ENCODE data around the gene CORO7. TPM values are rescaled to one million over a fixed set of nuclear protein-coding genes. Genes with fewer than 3 reads are reported as not detected.

CORO7 gene
- total and polyA plus RNA-seq, 5 donors = 9.0 to 18.1 (median 15.8) TPM

DNA sequence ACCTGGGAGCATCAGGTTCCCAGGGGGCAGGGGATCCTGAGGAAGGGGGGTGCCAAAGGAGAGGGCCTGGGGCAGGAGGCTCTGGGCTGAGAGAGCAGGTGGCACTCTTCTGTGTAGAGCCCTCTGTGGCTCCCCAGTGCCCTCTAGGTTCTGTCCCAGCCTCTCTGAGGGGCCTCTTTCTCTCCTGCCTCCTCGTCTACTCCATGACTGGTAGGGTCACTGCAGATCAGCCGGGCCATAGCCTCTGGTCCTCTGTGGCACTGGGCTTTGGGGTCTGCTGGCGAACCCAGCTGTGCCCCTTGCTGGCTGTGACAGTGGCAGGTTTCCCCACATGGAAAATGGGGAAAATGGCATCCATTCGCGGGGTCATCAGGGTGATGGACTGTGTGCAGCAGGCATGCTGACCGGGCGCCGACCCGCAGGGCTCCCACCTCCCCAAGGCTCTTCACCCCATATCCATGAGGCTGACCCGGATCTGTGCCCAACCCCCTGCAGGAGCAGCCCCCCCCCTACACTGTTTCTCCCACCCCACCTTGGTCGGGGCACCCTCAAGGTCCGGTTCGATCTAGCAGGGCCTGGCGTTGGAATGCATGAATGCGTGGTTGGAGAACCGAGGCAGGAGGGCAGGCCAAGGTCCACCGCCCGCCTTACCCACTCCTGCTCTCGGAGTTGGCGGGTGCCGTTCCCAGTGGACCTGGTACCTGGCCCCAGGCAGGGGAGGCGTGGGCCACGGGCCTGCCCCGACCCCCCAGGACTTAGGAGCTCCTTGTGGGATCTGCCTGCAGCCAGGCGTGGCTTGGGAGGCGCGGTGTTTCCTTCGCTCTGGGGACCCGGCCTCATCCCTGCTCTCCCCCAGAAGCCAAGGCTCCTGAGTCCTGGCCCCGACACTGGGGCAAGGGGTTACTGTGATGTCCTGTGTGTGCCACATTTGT is 94.0 kb downstream of the CORO7 start:
- Histone ChIP-seq H3K9me3 (ENCODE audit: control insufficient read depth, low read length) (no peaks in the 10 kb centered on the region), H3K27me3 (ENCODE audit: control insufficient read depth, insufficient read depth) (no peaks in the 10 kb centered on the region), H3K27ac (ENCODE audit: low read length) (peak overlapping the region; percentile 13), H3K4me1 (ENCODE audit: control insufficient read depth, insufficient read depth, low read length) (peaks cover 32% of the 10 kb centered on the region), H3K4me3 (ENCODE audit: low read length) (no peak overlapping the region)
- 83% methylated on average over 30 of the region's 30 CpGs for WGBS
- no peak for ATAC-seq
- intact Hi-C loops (cut with DNase I) = loop anchor here in 2 of 4 donors (10.0 kb wide), 2 partner anchors 118 to 128 kb away; no protein-coding TSS in a partner anchor
- DNase-seq = peak in 2 of 3 donors; percentile 48 to 67

DNA sequence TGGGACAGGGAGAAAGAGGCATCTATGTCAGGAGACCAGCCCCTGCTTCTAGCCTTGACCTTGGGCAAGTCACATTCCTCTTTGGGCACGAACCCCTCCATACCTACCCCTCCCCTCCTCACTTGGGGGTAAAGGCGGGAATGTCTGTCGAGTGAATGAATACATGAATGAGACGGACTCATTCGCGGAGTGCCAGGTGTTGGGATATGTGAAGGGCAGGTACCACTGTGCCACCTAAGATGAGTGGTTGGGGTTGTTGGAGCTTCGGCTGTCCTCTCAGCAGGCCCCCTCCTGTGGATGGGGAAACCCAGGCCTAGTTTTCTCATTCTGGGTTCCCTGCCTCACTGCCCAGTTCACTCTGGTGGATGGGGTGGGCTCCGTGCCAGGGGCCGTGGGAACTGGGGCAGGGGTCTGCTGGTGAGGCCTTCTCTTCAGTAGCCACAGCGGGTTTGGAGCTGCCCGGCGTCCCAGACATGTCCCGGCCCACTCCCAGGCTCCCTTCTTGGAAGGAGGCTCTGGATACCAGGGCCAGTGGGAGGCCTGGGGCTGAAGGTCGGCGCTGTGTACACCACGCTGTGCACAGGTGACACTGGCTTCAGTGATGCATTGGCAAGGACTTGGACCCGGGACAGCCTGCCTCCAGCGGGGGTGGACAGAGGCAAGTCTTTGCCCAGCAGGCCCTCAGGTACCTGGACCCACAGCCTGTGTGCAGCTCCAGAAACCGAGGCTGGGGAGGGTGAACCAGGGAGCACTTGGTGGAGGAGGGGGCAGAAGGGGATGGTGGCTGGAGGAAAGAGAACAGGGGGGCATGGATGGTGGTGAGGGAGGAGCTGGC is 94.9 kb downstream of the CORO7 start:
- Histone ChIP-seq H3K4me3 (ENCODE audit: low read length) (no peak overlapping the region), H3K27ac (ENCODE audit: low read length) (no peak overlapping the region), H3K4me1 (ENCODE audit: control insufficient read depth, insufficient read depth, low read length) (peaks cover 31% of the 10 kb centered on the region), H3K27me3 (ENCODE audit: control insufficient read depth, insufficient read depth) (no peaks in the 10 kb centered on the region), H3K9me3 (ENCODE audit: control insufficient read depth, low read length) (no peaks in the 10 kb centered on the region)
- WGBS = 81% methylated on average over 19 of the region's 19 CpGs
- peak in 2 of 3 donors; percentile 59 to 64 for DNase-seq
- intact Hi-C loops (cut with DNase I) = loop anchor here in 2 of 4 donors (10.0 kb wide), 2 partner anchors 117 to 127 kb away; no protein-coding TSS in a partner anchor
- ATAC-seq = no peak

DNA sequence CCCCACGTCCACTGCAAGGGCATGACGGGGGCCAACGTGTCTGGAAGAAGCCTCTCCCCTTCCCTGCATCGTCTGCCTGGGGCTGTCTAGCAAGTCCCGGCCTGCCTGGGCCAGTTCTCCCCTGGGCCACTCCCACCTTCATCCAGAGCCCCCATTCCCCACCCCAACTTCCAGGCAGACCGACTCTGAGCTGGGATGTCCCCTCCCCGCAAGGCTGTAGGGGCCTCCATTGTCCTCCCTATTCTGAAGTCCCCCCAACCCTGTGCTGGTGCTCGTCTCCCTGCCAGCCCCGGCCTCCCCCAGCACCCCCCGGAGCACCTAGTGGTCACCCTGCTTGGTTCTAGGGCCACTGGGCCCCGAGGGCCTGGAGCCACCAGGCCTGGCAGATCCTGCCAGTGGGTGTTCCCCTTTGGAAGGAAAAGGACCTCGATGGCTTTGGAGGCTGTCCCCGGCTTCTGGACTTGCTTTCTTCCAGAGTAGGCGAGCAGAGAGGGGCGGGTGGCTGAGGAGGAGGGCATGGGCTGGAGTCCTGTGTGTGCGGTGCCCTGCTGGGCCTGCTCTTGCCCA is 95.7 kb downstream of the CORO7 start:
- Histone ChIP-seq H3K27ac (ENCODE audit: low read length) (peak overlapping the region; percentile 9), H3K9me3 (ENCODE audit: control insufficient read depth, low read length) (no peaks in the 10 kb centered on the region), H3K4me3 (ENCODE audit: low read length) (no peak overlapping the region), H3K27me3 (ENCODE audit: control insufficient read depth, insufficient read depth) (no peaks in the 10 kb centered on the region), H3K4me1 (ENCODE audit: control insufficient read depth, insufficient read depth, low read length) (peaks cover 28% of the 10 kb centered on the region)
- DNase-seq (peak in 2 of 3 donors; percentile 60 to 68), ATAC-seq (no peak)
- intact Hi-C loops (cut with DNase I) = loop anchor here in 2 of 4 donors (10.0 kb wide), 2 partner anchors 116 to 126 kb away; no protein-coding TSS in a partner anchor
- WGBS = 42% methylated on average over 16 of the region's 16 CpGs

DNA sequence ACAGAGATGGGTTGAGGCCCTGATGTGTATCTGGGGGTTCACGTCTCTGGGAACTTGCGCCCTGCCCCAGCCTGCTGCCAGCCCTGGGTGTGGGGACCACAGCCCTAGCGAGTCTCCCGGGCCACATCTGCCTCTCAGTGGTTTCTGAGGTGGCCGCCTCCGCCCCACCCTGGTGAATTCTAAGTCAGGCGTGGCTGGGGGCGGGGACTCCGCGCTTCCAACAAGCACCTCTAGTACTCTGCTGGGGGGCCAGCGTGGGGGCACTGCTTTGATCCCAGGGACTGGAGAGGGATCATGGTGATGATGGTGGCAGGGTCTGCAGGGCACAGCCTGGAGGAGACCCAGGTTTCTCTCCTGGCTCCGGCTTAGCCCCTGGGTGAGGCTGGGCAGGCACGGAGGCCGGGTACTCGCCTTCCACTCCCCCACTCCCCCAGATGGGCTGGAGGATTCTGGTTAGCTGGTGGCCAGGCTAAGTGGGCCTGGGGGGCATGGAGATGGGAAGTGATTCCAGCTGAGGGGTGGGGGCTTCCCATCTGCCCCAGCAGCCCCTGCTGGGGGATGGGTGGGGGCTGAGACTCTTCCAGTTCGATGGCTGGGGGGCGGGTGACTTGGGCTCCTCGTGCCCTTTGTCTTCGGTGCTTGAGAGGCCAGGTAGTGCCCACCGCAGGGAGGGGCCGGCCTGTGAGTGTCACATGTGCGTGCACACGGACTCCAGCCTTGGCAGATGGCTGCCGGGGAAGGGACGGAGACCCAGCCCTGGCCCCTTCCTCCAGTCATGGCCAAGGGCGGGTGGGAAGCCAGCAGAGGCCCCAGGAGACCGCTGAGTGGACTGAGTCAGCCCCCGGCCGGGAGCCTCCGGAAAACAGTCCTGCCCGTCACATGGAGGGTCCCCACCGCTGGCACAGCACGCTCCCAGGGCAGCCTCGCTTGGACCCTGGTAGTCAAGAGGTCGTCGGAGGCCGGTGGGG is 96.7 kb downstream of the CORO7 start:
- Histone ChIP-seq H3K4me3 (ENCODE audit: low read length) (no peak overlapping the region), H3K27ac (ENCODE audit: low read length) (peak overlapping the region; percentile 9), H3K4me1 (ENCODE audit: control insufficient read depth, insufficient read depth, low read length) (peaks cover 28% of the 10 kb centered on the region), H3K9me3 (ENCODE audit: control insufficient read depth, low read length) (no peaks in the 10 kb centered on the region), H3K27me3 (ENCODE audit: control insufficient read depth, insufficient read depth) (no peaks in the 10 kb centered on the region)
- intact Hi-C loops (cut with DNase I) = loop anchor here in 2 of 4 donors (10.0 kb wide), 2 partner anchors 115 to 125 kb away; no protein-coding TSS in a partner anchor
- DNase-seq (peak; percentile 78 to 91 (median 85)), ATAC-seq (peak in 1 of 2 donors; percentile 3)
- 38% methylated on average over 37 of the region's 37 CpGs for WGBS

DNA sequence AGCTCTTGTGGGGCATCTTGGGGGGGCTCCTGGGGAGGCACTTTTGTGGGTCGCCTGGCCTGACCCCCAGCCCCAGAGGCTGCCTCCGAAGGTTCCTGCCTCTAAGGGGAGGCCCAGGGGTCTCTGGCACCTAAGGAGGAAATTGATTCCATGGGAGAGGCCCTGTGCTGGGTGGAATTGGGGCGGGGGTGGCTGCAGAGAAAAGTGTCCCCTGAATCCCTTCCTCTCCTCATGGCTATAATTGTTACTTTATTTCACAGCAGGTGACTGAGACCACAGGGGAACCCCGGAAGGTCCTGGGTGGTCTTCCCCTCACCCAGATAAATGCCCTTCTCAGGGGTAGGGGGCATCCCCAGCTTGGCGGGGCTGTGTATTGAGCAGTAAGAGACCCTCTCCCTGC is 97.4 kb downstream of the CORO7 start:
- Histone ChIP-seq H3K27me3 (ENCODE audit: control insufficient read depth, insufficient read depth) (no peaks in the 10 kb centered on the region), H3K27ac (ENCODE audit: low read length) (peak overlapping the region; percentile 2), H3K4me1 (ENCODE audit: control insufficient read depth, insufficient read depth, low read length) (peaks cover 25% of the 10 kb centered on the region), H3K9me3 (ENCODE audit: control insufficient read depth, low read length) (no peaks in the 10 kb centered on the region), H3K4me3 (ENCODE audit: low read length) (no peak overlapping the region)
- DNase-seq (peak in 1 of 3 donors; percentile 28), ATAC-seq (no peak)
- 69% methylated on average over 5 of the region's 5 CpGs for WGBS
- intact Hi-C loops (cut with DNase I) = no loop called here

DNA sequence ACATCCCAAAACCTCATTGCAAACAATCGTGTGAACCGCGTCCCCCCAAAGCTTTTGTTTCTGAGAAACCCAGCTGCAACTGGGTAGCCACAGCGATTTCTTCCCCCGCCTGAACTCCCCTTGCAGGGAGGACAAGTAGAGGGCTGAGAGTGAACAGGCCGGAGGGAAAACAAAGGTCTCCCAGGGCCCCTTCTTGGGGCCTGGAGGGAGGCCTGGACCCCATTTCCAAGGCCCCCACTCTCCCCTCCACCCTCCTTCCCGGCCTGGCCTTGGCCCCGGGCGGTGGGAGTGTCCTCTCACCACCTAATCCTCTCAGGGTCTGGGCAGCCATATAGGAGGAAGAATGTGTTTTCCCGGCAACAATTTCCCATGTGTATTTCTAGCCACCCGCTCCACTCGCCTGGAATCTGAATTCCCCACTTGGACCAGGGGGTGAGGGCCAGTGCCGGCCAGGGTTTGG is 97.9 kb downstream of the CORO7 start:
- Histone ChIP-seq H3K4me3 (ENCODE audit: low read length) (no peak overlapping the region), H3K27me3 (ENCODE audit: control insufficient read depth, insufficient read depth) (no peaks in the 10 kb centered on the region), H3K9me3 (ENCODE audit: control insufficient read depth, low read length) (no peaks in the 10 kb centered on the region), H3K27ac (ENCODE audit: low read length) (peak overlapping the region; percentile 2), H3K4me1 (ENCODE audit: control insufficient read depth, insufficient read depth, low read length) (peaks cover 22% of the 10 kb centered on the region)
- ATAC-seq (no peak), DNase-seq (peak in 2 of 3 donors; percentile 80 to 81)
- intact Hi-C loops (cut with DNase I) = no loop called here
- 33% methylated on average over 13 of the region's 13 CpGs for WGBS

DNA sequence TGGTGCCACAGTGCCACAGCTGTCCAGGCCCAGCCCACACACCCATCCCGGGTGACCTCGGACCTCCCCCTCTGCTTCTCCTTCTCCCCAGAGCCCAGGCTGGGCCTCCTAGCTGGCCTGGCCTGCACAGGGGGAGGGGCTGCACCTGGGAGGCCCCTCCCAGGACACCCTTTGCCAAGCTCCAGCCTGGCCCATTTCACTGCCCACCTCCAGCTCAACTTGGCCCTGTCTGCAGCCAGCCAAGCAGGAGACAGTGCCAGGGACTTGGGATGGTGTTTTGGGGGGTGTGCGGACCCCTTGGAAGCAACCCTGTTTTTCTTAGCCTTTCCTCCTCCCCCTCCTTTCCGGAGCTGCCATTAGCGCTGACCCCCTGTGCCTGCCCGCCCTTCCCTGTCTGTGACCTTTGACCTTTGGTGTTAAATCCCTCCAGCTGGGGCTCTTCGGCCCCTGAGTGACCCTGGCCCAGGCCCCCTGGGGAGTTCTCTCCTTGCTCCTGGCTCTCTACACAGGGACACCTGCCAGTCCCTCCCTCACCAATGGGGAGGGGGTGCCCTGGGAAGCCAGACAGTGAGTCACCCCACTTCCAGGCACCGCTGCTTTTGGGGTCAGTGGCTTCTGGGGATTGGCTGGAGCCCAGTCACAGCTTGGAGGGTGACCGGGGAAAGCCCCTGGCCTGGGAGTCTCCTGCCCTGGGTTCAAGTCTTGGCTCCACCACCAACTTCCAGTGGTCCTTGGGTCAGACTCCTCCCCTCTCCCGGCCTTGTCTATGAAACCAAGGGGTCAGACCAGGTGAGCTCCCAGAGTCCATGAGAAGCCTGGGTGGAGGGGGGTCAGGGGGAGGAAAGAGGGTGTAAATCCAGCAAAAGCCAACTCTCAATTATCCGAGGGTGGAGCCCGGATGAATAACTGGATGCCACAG is 98.6 kb downstream of the CORO7 start:
- DNase-seq (peak; percentile 63 to 86 (median 84)), ATAC-seq (peak; percentile 1 to 6)
- intact Hi-C loops (cut with DNase I) = no loop called here
- Histone ChIP-seq H3K4me1 (ENCODE audit: control insufficient read depth, insufficient read depth, low read length) (peaks cover 20% of the 10 kb centered on the region), H3K4me3 (ENCODE audit: low read length) (peak overlapping the region; percentile 89), H3K9me3 (ENCODE audit: control insufficient read depth, low read length) (no peaks in the 10 kb centered on the region), H3K27me3 (ENCODE audit: control insufficient read depth, insufficient read depth) (no peaks in the 10 kb centered on the region), H3K27ac (ENCODE audit: low read length) (peak overlapping the region; percentile 86)
- 25% methylated on average over 12 of the region's 12 CpGs for WGBS

DNA sequence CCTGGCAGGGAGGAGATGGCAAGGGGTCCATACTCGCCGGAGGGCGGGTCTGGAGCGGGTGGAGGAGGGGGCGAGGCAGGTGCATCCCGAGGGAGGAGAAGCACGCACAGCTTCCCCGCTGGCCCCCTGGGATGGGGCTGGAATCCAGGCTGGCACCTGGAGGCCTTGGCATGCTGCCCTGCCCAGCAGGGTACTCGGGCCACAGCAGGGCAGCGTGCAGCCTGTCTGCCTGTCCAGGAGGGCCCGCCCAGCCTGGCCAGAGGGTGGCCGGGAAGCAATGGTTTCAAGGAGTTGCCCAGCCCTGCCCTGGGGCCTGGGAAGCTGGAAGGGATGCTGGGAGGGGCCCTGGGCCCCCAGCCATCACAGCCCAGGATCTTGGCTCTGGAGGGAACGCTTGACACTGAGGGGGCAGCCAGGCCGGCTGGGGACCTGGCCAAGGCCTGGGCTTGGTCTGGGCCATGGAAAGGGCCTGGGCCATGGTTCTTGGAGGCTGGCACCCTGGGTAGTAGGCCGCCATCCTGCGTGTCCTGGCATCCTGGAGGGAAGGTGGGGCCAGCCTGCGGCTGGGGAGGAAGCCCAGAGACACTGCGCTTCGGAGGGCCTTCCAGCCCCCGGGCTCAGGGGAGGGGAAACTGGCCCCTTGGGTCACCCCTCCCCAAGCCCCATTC is 99.4 kb downstream of the CORO7 start:
- DNase-seq (peak; percentile 80 to 92 (median 91)), ATAC-seq (peak; percentile 54 to 58)
- Histone ChIP-seq H3K4me1 (ENCODE audit: control insufficient read depth, insufficient read depth, low read length) (peaks cover 20% of the 10 kb centered on the region), H3K9me3 (ENCODE audit: control insufficient read depth, low read length) (no peaks in the 10 kb centered on the region), H3K4me3 (ENCODE audit: low read length) (peak overlapping the region; percentile 89), H3K27ac (ENCODE audit: low read length) (peak overlapping the region; percentile 86), H3K27me3 (ENCODE audit: control insufficient read depth, insufficient read depth) (no peaks in the 10 kb centered on the region)
- 17% methylated on average over 20 of the region's 20 CpGs for WGBS
- intact Hi-C loops (cut with DNase I) = no loop called here
